ENCODE data around the gene GPR68.

Gene GPR68, protein sequence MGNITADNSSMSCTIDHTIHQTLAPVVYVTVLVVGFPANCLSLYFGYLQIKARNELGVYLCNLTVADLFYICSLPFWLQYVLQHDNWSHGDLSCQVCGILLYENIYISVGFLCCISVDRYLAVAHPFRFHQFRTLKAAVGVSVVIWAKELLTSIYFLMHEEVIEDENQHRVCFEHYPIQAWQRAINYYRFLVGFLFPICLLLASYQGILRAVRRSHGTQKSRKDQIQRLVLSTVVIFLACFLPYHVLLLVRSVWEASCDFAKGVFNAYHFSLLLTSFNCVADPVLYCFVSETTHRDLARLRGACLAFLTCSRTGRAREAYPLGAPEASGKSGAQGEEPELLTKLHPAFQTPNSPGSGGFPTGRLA

DNA sequence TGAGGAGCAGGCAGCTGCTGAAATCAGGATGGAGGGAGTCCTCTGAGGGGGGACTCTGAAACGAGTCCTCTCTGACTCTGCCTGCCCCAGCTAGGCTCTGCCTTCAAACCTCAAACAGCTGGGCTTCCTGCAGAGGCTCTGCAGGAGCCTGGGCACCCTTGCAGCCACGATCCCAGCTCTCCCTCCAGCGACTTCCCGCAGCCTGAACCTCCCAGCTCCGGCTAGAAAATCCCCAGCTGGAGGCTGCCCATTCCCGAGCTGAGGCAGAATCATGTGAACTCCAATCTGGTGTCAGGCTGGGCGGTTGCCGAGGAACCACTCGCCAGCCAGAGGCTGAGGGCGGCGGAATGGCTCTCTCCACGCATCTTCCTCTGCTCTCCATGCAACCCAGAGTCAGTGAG lies at the start of gene GPR68:
Gene GPR68, minus strand, starts transcription at position 204 of the 401 bp plus-strand sequence. CDS start 9,654 bp downstream, outside the sequence.
- Histone ChIP-seq H4K20me1 (ENCODE audit: insufficient read depth, low read length) (no peaks in the 10 kb centered on the region), H2AFZ (ENCODE audit: low read depth, low read length) (0 out of 2 replicates have a peak within 1 kb of the TSS, but pooled peaks have one; percentile 17), H3K4me2 (ENCODE audit: low read length) (peak within 1 kb of the TSS; percentile 97), H3K79me2 (ENCODE audit: low read length) (no peaks in the 10 kb centered on the region), H3K36me3 (replicated peaks; ENCODE audit: low read depth, low read length) (no peaks in the 10 kb centered on the region), H3K4me1 (ENCODE audit: low read length) (peaks cover 38% of the 10 kb centered on the region), H3K4me3 (ENCODE audit: low read length) (peak within 1 kb of the TSS; percentile 64), H3K27me3 (ENCODE audit: low read depth, low read length) (peaks cover under 1% of the 10 kb centered on the region; the same call in 1 of the 2 replicates), H3K27ac (ENCODE audit: low read length) (peak within 1 kb of the TSS; percentile 57), H3K9ac (ENCODE audit: low read length) (peak within 1 kb of the TSS; percentile 21; the same call in 1 of the 2 replicates), H3K9me3 (ENCODE audit: insufficient read depth, low read length) (no peaks in the 10 kb centered on the region)
- TF ChIP-seq EZH2phosphoT487 (IDR thresholded peaks at IDR 0.05; ENCODE audit: low read depth), result no peak
- TF ChIP-seq, protein P1, sequence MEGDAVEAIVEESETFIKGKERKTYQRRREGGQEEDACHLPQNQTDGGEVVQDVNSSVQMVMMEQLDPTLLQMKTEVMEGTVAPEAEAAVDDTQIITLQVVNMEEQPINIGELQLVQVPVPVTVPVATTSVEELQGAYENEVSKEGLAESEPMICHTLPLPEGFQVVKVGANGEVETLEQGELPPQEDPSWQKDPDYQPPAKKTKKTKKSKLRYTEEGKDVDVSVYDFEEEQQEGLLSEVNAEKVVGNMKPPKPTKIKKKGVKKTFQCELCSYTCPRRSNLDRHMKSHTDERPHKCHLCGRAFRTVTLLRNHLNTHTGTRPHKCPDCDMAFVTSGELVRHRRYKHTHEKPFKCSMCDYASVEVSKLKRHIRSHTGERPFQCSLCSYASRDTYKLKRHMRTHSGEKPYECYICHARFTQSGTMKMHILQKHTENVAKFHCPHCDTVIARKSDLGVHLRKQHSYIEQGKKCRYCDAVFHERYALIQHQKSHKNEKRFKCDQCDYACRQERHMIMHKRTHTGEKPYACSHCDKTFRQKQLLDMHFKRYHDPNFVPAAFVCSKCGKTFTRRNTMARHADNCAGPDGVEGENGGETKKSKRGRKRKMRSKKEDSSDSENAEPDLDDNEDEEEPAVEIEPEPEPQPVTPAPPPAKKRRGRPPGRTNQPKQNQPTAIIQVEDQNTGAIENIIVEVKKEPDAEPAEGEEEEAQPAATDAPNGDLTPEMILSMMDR (IDR thresholded peaks at IDR 0.05; ENCODE audit: low read depth, low read length), result no peak

DNA sequence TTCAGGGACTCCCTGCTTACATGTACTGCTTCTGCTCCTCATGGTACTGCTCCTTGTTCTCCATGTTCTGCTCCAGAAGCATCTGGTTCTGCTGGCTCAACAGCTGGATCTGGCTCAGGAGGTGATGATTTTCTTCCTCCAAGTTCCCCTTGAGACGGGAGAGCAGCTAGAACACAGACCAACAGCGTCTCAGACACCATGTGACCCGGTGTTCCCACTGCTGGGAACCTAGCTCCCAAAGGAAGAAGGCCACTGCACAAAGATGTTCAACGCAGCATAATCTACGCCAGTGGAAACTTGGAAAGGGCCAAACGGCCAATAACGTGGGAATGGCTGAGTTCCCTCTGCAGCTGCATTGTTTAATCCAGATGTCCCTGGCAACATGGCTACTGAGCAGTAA lies 49.6 kb upstream of the GPR68 start:
- Histone ChIP-seq H3K36me3 (replicated peaks; ENCODE audit: low read depth, low read length) (peaks cover 75% of the 10 kb centered on the region), H4K20me1 (ENCODE audit: insufficient read depth, low read length) (no peaks in the 10 kb centered on the region), H3K79me2 (ENCODE audit: low read length) (no peaks in the 10 kb centered on the region), H3K4me1 (ENCODE audit: low read length) (peaks cover 3% of the 10 kb centered on the region), H3K27ac (ENCODE audit: low read length) (no peak overlapping the region), H3K4me3 (ENCODE audit: low read length) (no peak overlapping the region), H3K4me2 (ENCODE audit: low read length) (no peak overlapping the region), H3K27me3 (ENCODE audit: low read depth, low read length) (no peaks in the 10 kb centered on the region), H3K9me3 (ENCODE audit: insufficient read depth, low read length) (no peaks in the 10 kb centered on the region), H3K9ac (ENCODE audit: low read length) (no peak overlapping the region), H2AFZ (ENCODE audit: low read depth, low read length) (no peak overlapping the region)
- TF ChIP-seq, protein P1 (IDR thresholded peaks at IDR 0.05; ENCODE audit: low read depth, low read length), result no peak
- TF ChIP-seq EZH2phosphoT487 (IDR thresholded peaks at IDR 0.05; ENCODE audit: low read depth), result no peak

DNA sequence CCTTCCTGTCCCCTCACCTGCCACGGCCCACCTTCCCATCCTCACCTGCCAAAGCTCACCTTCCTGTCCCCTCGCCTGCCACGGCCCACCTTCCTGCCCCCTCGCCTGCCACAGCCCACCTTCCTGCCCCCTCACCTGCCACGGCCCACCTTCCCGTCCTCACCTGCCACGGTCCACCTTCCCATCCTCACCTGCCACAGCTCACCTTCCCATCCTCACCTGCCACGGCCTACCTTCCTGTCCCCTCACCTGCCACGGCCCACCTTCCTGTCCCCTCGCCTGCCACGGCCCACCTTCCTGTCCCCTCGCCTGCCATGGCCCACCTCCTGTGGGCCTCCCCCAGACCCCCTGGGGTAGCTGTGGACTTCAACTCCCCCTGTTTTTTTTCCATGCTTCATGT lies 48.8 kb upstream of the GPR68 start:
- TF ChIP-seq, protein P1 (IDR thresholded peaks at IDR 0.05; ENCODE audit: low read depth, low read length), result no peak
- TF ChIP-seq EZH2phosphoT487 (IDR thresholded peaks at IDR 0.05; ENCODE audit: low read depth), result no peak
- H3K27ac ChIP-seq (ENCODE audit: low read length), result no peak overlapping the region
- H3K9me3 ChIP-seq (ENCODE audit: insufficient read depth, low read length), result no peaks in the 10 kb centered on the region
- H3K79me2 ChIP-seq (ENCODE audit: low read length), result no peaks in the 10 kb centered on the region
- peaks cover 73% of the 10 kb centered on the region for H3K36me3 ChIP-seq (replicated peaks; ENCODE audit: low read depth, low read length)
- H3K4me3 ChIP-seq (ENCODE audit: low read length), result no peak overlapping the region
- H2AFZ ChIP-seq (ENCODE audit: low read depth, low read length), result no peak overlapping the region
- no peaks in the 10 kb centered on the region; the same call in 1 of the 2 replicates for H4K20me1 ChIP-seq (ENCODE audit: insufficient read depth, low read length)
- no peak overlapping the region for H3K9ac ChIP-seq (ENCODE audit: low read length)
- H3K4me1 ChIP-seq (ENCODE audit: low read length), result no peaks in the 10 kb centered on the region
- no peaks in the 10 kb centered on the region for H3K27me3 ChIP-seq (ENCODE audit: low read depth, low read length)
- no peak overlapping the region for H3K4me2 ChIP-seq (ENCODE audit: low read length)

DNA sequence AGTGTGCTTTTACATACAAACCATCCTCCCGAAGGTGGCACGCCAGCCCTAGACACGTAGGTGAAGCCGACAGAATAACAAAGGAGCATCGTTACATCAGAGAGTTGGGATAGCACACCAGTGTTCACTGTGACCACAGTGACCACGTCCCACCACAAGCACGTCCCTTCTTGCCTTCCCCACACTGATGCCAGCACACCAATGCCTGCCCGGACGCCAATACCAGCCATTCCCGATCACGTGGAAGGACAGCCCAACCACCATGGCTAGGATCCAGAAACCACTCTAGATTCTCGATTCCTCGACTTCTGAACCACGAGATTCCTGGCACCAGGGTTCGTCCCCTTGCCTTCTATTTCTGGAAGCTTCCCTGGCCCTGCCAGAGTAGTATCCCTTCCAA lies 48.0 kb upstream of the GPR68 start:
- Histone ChIP-seq H3K9ac (ENCODE audit: low read length) (no peak overlapping the region), H3K4me3 (ENCODE audit: low read length) (no peak overlapping the region), H3K9me3 (ENCODE audit: insufficient read depth, low read length) (no peaks in the 10 kb centered on the region), H3K36me3 (replicated peaks; ENCODE audit: low read depth, low read length) (peaks cover 76% of the 10 kb centered on the region), H3K79me2 (ENCODE audit: low read length) (no peaks in the 10 kb centered on the region), H3K27me3 (ENCODE audit: low read depth, low read length) (no peaks in the 10 kb centered on the region), H4K20me1 (ENCODE audit: insufficient read depth, low read length) (no peaks in the 10 kb centered on the region; the same call in 1 of the 2 replicates), H2AFZ (ENCODE audit: low read depth, low read length) (no peak overlapping the region), H3K27ac (ENCODE audit: low read length) (no peak overlapping the region), H3K4me1 (ENCODE audit: low read length) (no peaks in the 10 kb centered on the region), H3K4me2 (ENCODE audit: low read length) (no peak overlapping the region)
- TF ChIP-seq EZH2phosphoT487 (IDR thresholded peaks at IDR 0.05; ENCODE audit: low read depth), result no peak
- TF ChIP-seq, protein P1 (IDR thresholded peaks at IDR 0.05; ENCODE audit: low read depth, low read length), result no peak

Measured in OCI-LY3 (cell line).